Measurements from ENCODE around the gene CAMK2A. TPM values are rescaled to one million over a fixed set of nuclear protein-coding genes. Genes with fewer than 3 reads are reported as not detected.

Gene CAMK2A
- total and polyA plus RNA-seq, 2 experiments from 2014 or later: 11.8 to 47.7 TPM

- Histone ChIP-seq H3K27me3 (peaks cover 29% of the 10 kb centered on the region), H3K36me3 (no peaks in the 10 kb centered on the region), H3K27ac (no peak overlapping the region), H3K4me1 (ENCODE audit: low read depth) (no peaks in the 10 kb centered on the region), H3K4me3 (no peak overlapping the region), H3K9me3 (ENCODE audit: low read depth) (no peaks in the 10 kb centered on the region)
- DNase-seq (ENCODE audit: low read depth in 1 of 2, low spot score in 1 of 2): no peak
- TF ChIP-seq CTCF (IDR thresholded peaks at IDR 0.05; ENCODE audit: low read depth, low read length): no peak
Measured at GRCh38 chr5:150196514-150196913, 93.1 kb downstream of the CAMK2A start.

GRCh38 chr5:150195736-150196485, 93.7 kb downstream of the CAMK2A start:
- peaks cover 33% of the 10 kb centered on the region for H3K27me3 ChIP-seq
- H3K9me3 ChIP-seq (ENCODE audit: low read depth): no peaks in the 10 kb centered on the region
- no peak for DNase-seq (ENCODE audit: low read depth in 1 of 2, low spot score in 1 of 2)
- H3K27ac ChIP-seq: no peak overlapping the region
- H3K4me1 ChIP-seq (ENCODE audit: low read depth): no peaks in the 10 kb centered on the region
- H3K36me3 ChIP-seq: no peaks in the 10 kb centered on the region
- H3K4me3 ChIP-seq: no peak overlapping the region
- no peak for TF ChIP-seq CTCF (IDR thresholded peaks at IDR 0.05; ENCODE audit: low read depth, low read length)

GRCh38 chr5:150192462-150192861, 97.1 kb downstream of the CAMK2A start:
- TF ChIP-seq CTCF (IDR thresholded peaks at IDR 0.05; ENCODE audit: low read depth, low read length): no peak
- no peak for DNase-seq (ENCODE audit: low read depth in 1 of 2, low spot score in 1 of 2)
- Histone ChIP-seq H3K27me3 (peaks cover 56% of the 10 kb centered on the region), H3K9me3 (ENCODE audit: low read depth) (no peaks in the 10 kb centered on the region), H3K4me1 (ENCODE audit: low read depth) (no peaks in the 10 kb centered on the region), H3K4me3 (no peak overlapping the region), H3K36me3 (no peaks in the 10 kb centered on the region), H3K27ac (no peak overlapping the region)

GRCh38 chr5:150190987-150191386, 98.6 kb downstream of the CAMK2A start:
- TF ChIP-seq CTCF (IDR thresholded peaks at IDR 0.05; ENCODE audit: low read depth, low read length): no peak
- no peaks in the 10 kb centered on the region for H3K4me1 ChIP-seq (ENCODE audit: low read depth)
- no peaks in the 10 kb centered on the region for H3K9me3 ChIP-seq (ENCODE audit: low read depth)
- H3K27me3 ChIP-seq: peaks cover 67% of the 10 kb centered on the region
- no peaks in the 10 kb centered on the region for H3K36me3 ChIP-seq
- no peak for DNase-seq (ENCODE audit: low read depth in 1 of 2, low spot score in 1 of 2)
- H3K4me3 ChIP-seq: no peak overlapping the region
- no peak overlapping the region for H3K27ac ChIP-seq

GRCh38 chr5:150190503-150190979, 99.0 kb downstream of the CAMK2A start:
- Histone ChIP-seq H3K36me3 (no peaks in the 10 kb centered on the region), H3K4me3 (no peak overlapping the region), H3K9me3 (ENCODE audit: low read depth) (no peaks in the 10 kb centered on the region), H3K27ac (no peak overlapping the region), H3K4me1 (ENCODE audit: low read depth) (no peaks in the 10 kb centered on the region), H3K27me3 (peaks cover 67% of the 10 kb centered on the region)
- TF ChIP-seq CTCF (IDR thresholded peaks at IDR 0.05; ENCODE audit: low read depth, low read length): no peak
- no peak for DNase-seq (ENCODE audit: low read depth in 1 of 2, low spot score in 1 of 2)

Measured in cardiac muscle cell (in vitro differentiated cells and primary cell).